HG03442 (cell line): ENCODE measurements around the gene OR2AT4.

Source experiments
- ATAC-seq: cut with Tn5 transposase; IDR thresholded peaks from one replicate; pipeline ENCODE4 v1.9.1; 2021; ENCODE audit warnings: mild to moderate bottlenecking, moderate library complexity; ENCODE audit not compliant: unreplicated experiment

OR2AT4 gene

DNA sequence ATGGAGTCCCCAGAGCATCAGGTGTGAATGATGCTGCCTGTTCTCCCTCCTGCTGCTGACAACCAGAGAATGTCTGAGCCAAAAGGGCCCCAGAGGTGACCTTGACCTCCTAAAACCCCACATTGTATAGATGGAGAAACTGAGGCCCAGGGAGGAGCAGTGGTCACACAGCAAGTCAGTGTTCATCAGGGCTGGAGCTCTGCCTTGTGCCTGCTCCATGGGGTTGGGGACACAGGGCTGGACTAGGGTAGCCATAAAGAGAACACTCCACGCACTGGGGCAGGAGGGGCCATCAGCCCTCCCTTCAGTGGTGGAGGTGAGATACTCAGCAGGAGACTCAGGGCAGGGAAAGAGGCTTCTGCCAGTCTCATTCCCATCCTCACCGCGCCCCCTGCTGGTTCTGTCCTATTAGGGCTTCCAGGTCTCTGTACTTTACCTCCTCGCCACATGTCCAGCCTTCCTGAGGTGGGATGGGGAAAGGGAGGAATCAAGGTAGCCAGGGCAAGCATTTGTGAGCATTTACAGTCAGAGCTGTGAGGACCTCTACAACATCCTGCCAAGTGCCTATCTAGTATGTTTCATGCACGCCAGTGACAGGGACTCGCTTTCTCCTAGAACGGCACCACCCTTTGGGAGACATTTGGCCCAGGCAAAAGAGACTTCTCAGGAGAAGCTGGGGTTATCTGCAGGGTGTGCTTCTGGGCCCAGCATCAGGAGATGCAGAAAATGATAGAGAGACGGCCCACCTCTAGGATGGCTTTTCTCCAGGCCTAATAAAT lies 64.7 kb downstream of the OR2AT4 start:
- ATAC-seq, result no peak
